Thyroid gland (tissue), 4 donors: ENCODE measurements around the gene LSM8. TPM values are rescaled to one million over a fixed set of nuclear protein-coding genes. Genes with fewer than 3 reads are reported as not detected.

Experiments used
- DNase-seq, 2 donors: peaks; one replicate each; pipeline ENCODE4 v3.0.0-alpha.2; 2019
- H3K27ac ChIP-seq, 3 donors: fragments of 200-600 bp; sonication (generic); 1 replicate in 2 of 3; 2 replicates in 1 of 3; pipeline ENCODE4 v1.5.1; 2016 to 2019; ENCODE audit warnings: mild to moderate bottlenecking in 1 of 3, moderate library complexity in 1 of 3
- H3K27me3 ChIP-seq: fragments of 200-600 bp; sonication (generic); one replicate; pipeline ENCODE4 v1.5.1; 2019
- H3K36me3 ChIP-seq, 2 donors: fragments of 200-600 bp; sonication (generic); one replicate each; pipeline ENCODE4 v1.5.1; 2016 to 2019
- H3K4me1 ChIP-seq, 2 donors: fragments of 200-600 bp; sonication (generic); one replicate each; pipeline ENCODE4 v1.5.1; 2017 to 2019
- H3K4me3 ChIP-seq, 3 donors: fragments of 200-600 bp; sonication (generic); replicated peaks in 1 of 3; 1 replicate in 2 of 3; 2 replicates in 1 of 3; pipeline ENCODE4 v1.5.1; 2016; ENCODE audit warnings: mild to moderate bottlenecking in 1 of 3
- H3K9me3 ChIP-seq: fragments of 200-600 bp; sonication (generic); one replicate; pipeline ENCODE4 v1.5.1; 2017
- CTCF ChIP-seq, 6 experiments: fragments of 200-600 bp in 3 of 6; fragments of 450-650 bp in 3 of 6; sonication (generic) in 3 of 6; IDR thresholded peaks; one replicate each; pipeline ENCODE4 v1.5.1; 2016 to 2019; ENCODE audit warnings: antibody characterized with exemption in 6 of 6, mild to moderate bottlenecking in 2 of 6, inconsistent platforms in 1 of 6, moderate library complexity in 1 of 6
- POLR2A ChIP-seq, 2 donors: fragments of 450-650 bp; IDR thresholded peaks; one replicate each; pipeline ENCODE4 v1.6.1; 2017; ENCODE audit warnings: antibody characterized with exemption in 2 of 2, mild to moderate bottlenecking in 2 of 2, moderate library complexity in 1 of 2
- WGBS, 2 donors: methylation state at CpG; one replicate each; pipeline ENCODE4 v1.1.5; 2017; 5-methylcytosine and 5-hydroxymethylcytosine counted together
- intact Hi-C: fragments of 100-400 bp; cut with DNase I; formaldehyde crosslinking; loops from one replicate; pipeline ENCODE4 v1.15.1; 2023
- total RNA-seq, 4 donors: library from RNA; depleted of rRNA; stranded (reverse); fragments of >200 nt; gene quantifications; one replicate each; pipeline ENCODE4 v1.2.3, GENCODE V29; 2016

LSM8 gene
- total RNA-seq, 4 donors from 2014 or later, result 28.2 to 42.9 (median 37.3) TPM

- Histone ChIP-seq H3K4me3 (peak overlapping the region; percentile 38 to 79 (median 61)), H3K27me3 (no peaks in the 10 kb centered on the region), H3K4me1 (peaks cover 6 to 11% of the 10 kb centered on the region in 2 donors), H3K9me3 (no peaks in the 10 kb centered on the region), H3K36me3 (peaks cover 2 to 6% of the 10 kb centered on the region in 2 donors), H3K27ac (peak overlapping the region; percentile 73 to 82 (median 82))
- DNase-seq, result peak; percentile 6 to 8
- intact Hi-C loops, result no loop called here
- WGBS, 2 donors, result 0 to 1% methylated on average over 15 of the region's 15 CpGs
- no peak for TF ChIP-seq POLR2A (IDR thresholded peaks at IDR 0.05)
- no peak for TF ChIP-seq CTCF (IDR thresholded peaks at IDR 0.05)
These were observed 557 bp upstream of the LSM8 start for GRCh38 chr7:118183428-118183785.

- H3K4me1 ChIP-seq, result peaks cover 6 to 11% of the 10 kb centered on the region in 2 donors
- TF ChIP-seq POLR2A (IDR thresholded peaks at IDR 0.05) (no peak), CTCF (IDR thresholded peaks at IDR 0.05) (no peak)
- intact Hi-C loops, result no loop called here
- no peak for DNase-seq
- 10 to 11% methylated on average over 10 of the region's 10 CpGs for WGBS, 2 donors
- H3K27me3 ChIP-seq, result no peaks in the 10 kb centered on the region
- H3K4me3 ChIP-seq, result peak overlapping the region; percentile 38 to 79 (median 59)
- H3K9me3 ChIP-seq, result no peaks in the 10 kb centered on the region
- H3K27ac ChIP-seq, result peak overlapping the region; percentile 40 to 82 (median 82)
- H3K36me3 ChIP-seq, result peaks cover 10 to 17% of the 10 kb centered on the region in 2 donors
These were observed 589 bp downstream of the LSM8 start for GRCh38 chr7:118184565-118184940.

- DNase-seq, result no peak
- H3K4me3 ChIP-seq, result peak overlapping the region in 1 of 3 donors; percentile 79
- H3K4me1 ChIP-seq, result peaks cover 6 to 11% of the 10 kb centered on the region in 2 donors
- TF ChIP-seq POLR2A (IDR thresholded peaks at IDR 0.05) (no peak), CTCF (IDR thresholded peaks at IDR 0.05) (no peak)
- intact Hi-C loops, result no loop called here
- no peaks in the 10 kb centered on the region for H3K27me3 ChIP-seq
- H3K27ac ChIP-seq, result no peak overlapping the region
- H3K9me3 ChIP-seq, result no peaks in the 10 kb centered on the region
- peaks cover 10 to 17% of the 10 kb centered on the region in 2 donors for H3K36me3 ChIP-seq
- WGBS, 2 donors, result 85 to 87% methylated on average over 6 of the region's 6 CpGs
These were observed 1.3 kb downstream of the LSM8 start for GRCh38 chr7:118185163-118185860.

GRCh38 chr7:118186501-118186900 lies 2.5 kb downstream of the LSM8 start:
- no peaks in the 10 kb centered on the region for H3K9me3 ChIP-seq
- DNase-seq, result no peak
- TF ChIP-seq CTCF (IDR thresholded peaks at IDR 0.05) (no peak), POLR2A (IDR thresholded peaks at IDR 0.05) (no peak)
- H3K36me3 ChIP-seq, result peaks cover 14 to 17% of the 10 kb centered on the region in 2 donors
- no peak overlapping the region for H3K4me3 ChIP-seq
- H3K4me1 ChIP-seq, result peaks cover 6 to 11% of the 10 kb centered on the region in 2 donors
- no peaks in the 10 kb centered on the region for H3K27me3 ChIP-seq
- H3K27ac ChIP-seq, result no peak overlapping the region
- intact Hi-C loops, result no loop called here

GRCh38 chr7:118194571-118194970 lies 10.6 kb downstream of the LSM8 start:
- DNase-seq, result no peak
- H3K4me3 ChIP-seq, result no peak overlapping the region
- H3K4me1 ChIP-seq, result no peaks in the 10 kb centered on the region
- H3K27ac ChIP-seq, result no peak overlapping the region
- no peaks in the 10 kb centered on the region for H3K9me3 ChIP-seq
- H3K27me3 ChIP-seq, result no peaks in the 10 kb centered on the region
- intact Hi-C loops, result no loop called here
- TF ChIP-seq CTCF (IDR thresholded peaks at IDR 0.05), result no peak
- TF ChIP-seq POLR2A (IDR thresholded peaks at IDR 0.05), result no peak
- peaks cover 2 to 13% of the 10 kb centered on the region in 2 donors for H3K36me3 ChIP-seq
- 82 to 85% methylated on average over 2 of the region's 2 CpGs for WGBS, 2 donors
